GM19468 (cell line): ENCODE measurements around the gene ZNF543.
A peak's percentile ranks its signal among the peaks of the same experiment; 100 is the strongest.
"Not testable (repeated sequence)": the region's sequence is repeated elsewhere in the genome, so short reads cannot be mapped to it uniquely, and the experiment has no call there.

ENCODE experiments used
- ATAC-seq: cut with Tn5 transposase; IDR thresholded peaks from one replicate; pipeline ENCODE4 v1.9.1; 2021; ENCODE audit warnings: mild to moderate bottlenecking, moderate library complexity, moderate number of reproducible peaks; ENCODE audit not compliant: unreplicated experiment; ENCODE audit errors: extremely low read depth

ZNF543 gene

DNA sequence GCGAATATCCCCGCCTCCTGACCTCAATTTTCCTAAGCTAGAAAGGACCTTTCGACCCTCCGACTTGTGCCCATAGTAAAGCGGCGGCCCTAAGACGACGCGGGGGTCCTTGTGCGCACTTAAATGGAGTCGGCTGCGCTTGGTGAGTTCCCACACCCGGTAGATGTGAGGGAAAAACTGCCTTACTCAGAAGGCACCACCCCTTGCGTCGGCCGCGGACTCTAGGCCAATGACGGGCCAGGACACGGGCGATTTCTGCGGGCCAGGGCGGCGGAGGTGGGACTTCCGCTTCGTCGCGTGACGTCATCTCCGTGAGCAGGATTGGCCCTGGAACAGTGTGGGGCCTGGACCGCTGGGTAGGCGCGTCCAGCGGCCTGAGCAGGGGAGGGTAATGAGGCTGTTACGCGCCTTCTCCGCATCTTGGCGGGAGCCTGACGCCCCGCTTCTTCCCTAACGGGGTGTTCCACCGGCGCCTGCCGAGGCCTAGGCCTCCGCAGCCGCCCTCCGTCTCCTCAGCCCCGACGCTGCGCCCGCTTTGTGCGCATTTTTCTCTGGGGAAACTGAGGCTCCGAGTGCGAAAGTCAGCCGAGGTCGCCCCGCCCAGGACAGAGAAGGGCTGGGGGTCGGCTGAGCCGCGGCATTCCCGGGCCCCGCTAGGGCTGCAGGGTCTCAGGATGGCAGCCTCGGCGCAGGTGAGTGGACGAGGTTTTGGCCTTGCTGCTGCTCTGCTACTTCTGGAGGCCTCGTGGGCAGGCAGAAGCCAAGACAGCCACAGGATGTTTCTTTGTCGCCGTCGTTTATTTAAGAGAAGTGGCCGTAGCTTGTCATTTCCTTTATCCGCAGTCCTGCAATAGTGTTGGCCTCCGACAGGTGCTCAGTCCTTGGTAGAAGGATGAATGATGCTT lies at the start of gene ZNF543:
ZNF543 (plus strand) TSS at position 293 of the 905 bp plus-strand sequence; CDS start at position 675, 382 bp downstream.
- peak; percentile 88 for ATAC-seq

DNA sequence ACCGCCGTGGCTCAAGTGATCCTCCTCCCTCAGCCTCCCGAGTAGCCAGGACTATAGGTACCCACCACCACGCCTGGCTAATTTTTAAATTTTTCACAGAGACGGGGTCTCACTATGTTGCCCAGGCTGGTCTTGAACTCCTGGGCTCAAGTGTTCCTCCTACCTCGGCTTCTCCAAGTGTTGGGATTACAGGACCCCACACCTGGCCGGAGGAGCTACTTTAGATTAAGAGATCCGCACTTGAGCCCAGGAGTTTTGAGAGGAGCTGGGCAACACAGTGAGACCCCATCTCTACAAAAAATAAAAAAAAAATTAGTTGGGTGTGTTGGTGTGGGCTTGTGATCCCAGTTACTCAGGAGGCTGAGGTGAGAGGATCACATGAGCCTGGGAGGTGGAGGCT lies 49.0 kb upstream of the ZNF543 start:
- ATAC-seq, result no peak

DNA sequence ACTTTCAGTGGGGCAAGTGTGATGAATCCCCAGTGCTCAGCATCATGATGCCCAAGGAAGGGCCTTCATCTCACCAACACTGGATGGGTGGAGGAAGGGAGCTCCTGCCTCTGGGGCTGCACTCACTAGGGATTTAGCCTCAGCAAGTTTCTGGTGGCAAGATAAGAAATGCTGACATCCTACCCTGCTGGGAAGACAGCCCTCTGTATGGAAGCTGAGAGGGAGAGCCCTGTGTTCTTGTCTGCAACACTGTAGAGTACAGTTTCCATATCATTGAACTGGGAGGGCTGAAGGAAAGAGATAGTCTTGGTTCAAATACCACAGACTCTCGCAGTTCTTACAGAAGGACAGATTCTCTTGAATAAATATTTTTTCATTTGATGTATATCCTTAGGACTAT lies 47.3 kb upstream of the ZNF543 start:
- ATAC-seq, result no peak

DNA sequence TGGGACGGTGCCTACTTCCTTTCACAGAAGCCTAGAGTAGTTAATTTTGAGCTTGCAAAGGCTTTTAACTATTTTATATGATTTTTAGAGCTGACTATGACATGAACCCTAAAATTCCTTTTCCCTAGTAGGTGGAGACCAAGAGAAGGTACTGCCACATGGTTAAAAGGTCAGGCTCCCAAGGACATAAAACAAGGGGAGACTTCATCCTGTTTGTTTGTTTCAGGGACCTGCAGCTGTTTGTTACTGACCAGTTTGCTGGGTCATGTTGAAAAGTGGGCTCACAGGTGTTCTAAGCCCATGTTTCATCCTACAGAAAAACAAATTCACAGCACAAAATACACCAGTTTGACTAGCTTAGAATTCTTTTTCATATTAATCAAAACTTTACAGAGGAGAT lies 43.8 kb upstream of the ZNF543 start:
- ATAC-seq, result no peak

DNA sequence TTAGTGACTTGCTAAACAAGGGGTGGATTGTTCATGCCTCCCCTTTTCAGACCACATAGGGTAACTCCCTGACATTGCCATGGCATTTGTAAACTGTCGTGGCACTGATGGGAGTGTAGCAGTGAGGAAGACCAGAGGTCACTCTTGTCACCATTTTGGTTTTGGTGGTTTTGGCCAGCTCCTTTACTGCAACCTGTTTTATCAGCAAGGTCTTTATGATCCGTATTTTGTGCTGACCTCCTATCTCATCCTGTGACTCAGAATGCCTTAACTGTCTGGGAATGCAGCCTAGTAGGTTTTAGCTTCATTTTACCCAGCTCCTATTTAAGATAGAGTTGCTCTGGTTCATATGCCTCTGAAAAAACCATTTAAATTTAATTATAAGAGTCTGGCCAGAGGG lies 41.8 kb upstream of the ZNF543 start:
- not testable (repeated sequence) for ATAC-seq

DNA sequence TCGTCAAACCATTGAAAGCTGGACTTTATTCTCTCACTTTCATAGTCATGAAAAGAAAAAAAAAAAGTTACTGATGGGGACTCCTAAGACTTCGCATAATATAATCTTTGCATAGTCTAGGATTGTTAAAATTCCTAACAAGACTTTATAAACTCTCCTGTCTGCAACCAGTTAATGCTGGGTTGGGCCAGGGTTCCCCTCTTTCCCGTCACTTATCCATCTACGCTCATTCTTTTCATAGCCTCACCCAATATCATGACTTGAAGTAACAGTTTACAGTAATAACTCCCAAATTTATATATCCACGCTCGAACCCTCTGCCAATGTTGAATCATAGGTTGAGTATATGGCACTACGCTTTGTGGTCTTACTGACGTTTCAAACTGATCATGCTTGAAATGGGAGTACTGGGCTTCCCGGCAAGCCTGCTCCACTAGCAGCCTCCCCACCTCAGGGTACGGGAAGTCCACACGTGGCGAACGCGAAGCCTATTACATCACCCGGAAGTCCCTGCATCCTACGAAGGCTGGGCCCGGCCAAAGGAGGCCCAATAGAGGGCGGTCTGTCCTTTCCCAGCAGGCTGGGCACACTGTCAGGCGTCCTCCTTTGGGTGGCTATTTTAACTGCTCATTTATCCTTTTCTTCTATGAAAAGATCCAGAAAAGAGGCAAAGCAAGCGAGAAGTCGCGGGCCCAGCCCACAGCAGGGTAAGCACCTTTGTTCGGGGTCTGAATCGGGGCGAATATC lies 40.7 kb upstream of the ZNF543 start:
- ATAC-seq, result peak; percentile 73

DNA sequence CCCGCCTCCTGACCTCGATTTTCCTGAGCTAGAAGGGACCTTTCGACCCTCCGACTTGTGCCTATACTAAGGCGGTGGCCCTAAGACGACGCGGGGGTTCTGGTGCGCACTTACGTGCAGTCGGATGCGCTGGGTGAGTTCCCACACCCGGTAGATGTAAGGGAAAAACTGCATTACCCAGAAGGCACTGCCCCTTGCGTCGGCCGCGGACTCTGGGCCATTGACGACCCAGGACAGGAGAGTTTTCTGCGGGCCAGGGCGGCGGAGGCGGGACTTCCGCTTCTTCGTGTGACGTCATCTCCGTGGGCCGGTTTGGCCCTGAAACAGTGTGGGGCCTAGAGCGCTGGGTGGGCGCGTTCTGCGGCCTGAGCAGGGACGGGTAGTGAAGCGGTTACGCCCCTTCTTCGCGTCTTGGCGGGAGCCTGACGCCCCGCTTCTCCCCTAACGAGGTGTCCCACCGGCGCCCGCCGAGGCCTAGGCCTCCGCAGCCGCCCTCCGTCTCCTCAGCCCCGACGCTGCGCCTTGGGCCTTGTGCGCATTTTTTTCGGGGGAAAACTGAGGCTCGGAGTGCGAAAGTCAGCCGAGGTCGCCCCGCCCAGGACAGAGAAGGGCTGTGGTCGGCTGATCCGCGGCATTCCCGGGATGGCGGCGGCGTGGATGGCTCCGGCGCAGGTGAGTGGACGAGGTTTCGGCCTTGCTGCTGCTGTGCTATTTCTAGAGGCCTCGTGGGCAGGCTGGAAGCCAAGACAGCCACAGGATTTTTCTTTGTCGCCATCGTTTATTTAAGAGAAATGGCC lies 39.9 kb upstream of the ZNF543 start, which contains the start of gene ZNF460:
ZNF460 (plus strand) TSS at position 321 of the 797 bp plus-strand sequence; CDS start at position 643, 322 bp downstream.
- peak; percentile 65 for ATAC-seq

DNA sequence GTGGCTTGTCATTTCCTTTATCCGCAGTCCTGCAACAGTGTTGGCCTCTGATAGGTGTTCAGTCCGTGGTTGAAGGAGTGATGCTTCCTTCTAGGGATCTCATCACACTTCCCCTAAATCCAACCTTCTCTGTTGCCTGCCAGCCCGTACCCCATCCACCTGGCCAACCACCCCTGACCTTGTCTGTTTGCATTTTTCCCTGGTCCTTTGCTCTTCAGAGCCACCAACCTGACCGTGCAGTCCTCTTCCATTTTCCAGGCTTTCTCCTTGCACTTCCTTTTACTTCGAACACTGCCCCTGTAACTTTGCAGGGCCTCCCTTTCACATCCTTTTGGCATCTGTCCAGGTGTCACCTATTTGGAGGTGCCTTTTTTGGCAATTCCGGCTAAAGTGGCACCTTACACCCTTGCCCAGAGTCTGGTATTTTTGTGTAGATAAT lies 39.3 kb upstream of the ZNF543 start:
- ATAC-seq, result no peak

DNA sequence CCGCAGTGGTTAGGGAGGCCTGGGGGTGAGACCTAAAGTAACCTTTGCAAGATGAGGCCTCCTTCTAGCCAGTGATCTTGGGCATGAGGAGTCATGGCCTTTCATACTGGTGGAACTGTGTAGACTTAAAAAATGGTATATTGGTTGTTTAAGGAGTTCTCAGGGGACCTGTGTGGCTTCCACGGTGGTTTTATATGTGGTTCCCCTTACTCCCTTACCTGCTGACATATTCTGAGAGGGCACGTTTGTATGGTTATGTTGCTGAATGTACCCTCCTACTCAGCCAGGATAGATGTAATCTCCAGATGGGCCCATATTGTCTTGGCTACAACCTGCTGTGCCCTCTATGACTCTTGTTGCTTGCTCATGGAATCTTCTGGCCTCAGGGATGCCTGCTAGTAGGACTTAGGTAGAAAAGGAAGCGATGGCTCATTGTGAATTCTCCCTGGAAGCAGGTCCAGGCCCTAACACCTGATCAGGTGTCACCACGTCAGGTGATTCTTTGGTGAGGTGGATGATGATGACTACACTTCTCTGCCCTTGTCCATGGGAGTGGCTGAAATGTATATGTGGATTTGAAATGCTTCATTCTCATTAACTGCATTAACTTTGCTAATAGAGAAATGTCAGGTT lies 38.1 kb upstream of the ZNF543 start:
- no peak for ATAC-seq

DNA sequence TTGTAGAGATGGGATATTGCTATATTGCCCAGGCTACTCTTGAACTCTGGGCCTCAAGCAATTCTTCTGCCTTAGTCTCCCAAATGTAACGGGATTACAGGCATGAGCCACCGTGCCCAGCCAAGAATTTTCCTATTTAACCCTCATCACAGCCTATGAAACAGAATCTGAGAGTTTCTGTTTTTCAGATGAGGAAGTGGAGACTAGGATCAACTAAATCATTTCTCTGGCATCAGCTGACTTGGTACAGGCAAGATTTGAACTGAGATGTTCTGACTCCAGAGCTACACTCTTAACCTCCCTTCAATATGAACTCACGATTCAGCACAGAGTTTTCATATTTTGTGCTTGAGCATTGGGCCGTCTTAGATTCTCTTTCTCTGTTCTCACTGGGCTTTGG lies 31.9 kb upstream of the ZNF543 start:
- ATAC-seq, result no peak

DNA sequence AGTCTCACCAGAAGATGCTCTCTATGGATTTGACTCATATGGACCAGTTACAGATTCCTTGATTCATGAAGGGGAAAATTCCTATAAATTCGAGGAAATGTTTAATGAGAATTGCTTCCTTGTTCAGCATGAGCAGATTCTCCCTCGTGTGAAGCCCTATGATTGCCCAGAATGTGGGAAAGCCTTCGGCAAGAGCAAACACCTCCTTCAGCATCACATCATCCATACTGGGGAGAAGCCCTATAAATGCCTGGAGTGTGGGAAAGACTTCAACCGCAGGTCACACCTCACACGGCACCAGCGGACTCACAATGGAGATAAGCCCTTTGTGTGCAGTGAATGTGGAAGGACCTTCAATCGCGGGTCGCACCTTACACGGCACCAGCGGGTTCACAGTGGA lies 29.3 kb upstream of the ZNF543 start:
- ATAC-seq, result no peak

DNA sequence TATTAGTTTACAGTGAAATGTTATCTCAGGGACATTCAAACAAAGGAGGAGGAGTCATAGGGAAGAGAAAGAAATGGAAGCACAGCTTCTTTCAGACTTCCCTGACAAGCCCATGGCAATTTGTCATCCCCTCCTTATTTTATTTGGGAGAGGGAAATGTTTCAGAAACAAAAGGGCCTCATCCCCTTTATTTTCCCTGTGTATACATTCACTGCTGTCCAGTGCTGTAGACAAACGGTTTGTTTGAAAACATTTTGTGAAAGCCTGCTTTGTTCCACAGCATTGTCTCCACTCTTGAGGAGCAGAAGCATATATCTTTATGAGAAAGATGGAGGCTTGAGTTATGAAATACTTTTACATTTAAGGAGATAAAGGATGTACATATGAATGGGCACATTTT lies 27.7 kb upstream of the ZNF543 start:
- no peak for ATAC-seq

DNA sequence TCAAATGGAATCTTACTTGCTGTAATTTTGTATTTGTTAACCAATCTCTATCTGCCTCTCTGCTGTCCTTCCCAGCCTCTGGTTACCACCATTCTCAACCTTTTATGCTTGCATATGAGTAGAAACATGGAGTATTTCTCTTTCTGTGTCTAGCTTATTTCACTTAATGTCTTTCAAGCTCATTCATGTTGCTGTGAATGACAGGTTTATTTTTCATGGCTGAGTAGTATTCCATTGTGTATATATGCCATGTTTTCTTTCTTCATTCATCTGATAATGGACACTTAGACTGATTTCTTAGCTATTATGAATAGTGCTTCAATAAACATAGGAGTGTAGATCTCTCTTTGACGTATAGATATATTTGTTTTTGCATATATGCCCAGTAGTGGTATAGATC lies 26.6 kb upstream of the ZNF543 start:
- no peak for ATAC-seq

DNA sequence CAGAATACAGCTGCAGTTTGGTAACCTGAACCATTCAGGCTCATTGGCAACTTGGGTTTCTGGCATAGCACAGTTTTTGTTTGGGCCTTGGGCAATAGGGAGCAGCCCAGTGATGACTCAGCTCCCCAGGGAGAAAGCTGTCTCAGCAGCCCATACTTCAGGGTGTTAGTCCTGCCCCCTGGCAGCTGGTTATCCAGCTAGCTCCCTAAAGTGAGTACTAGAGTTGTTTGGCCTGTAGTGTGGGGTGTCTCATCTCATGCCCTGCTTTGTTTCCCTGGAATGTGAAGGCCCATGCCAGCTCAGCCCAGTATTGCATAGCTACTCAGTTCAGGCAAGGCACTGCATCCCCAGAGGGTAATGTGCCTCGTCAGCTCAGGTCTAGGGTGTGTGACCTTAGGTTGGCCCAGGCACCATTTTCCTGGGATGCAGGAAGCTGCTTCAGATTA lies 18.2 kb upstream of the ZNF543 start:
- ATAC-seq, result no peak

DNA sequence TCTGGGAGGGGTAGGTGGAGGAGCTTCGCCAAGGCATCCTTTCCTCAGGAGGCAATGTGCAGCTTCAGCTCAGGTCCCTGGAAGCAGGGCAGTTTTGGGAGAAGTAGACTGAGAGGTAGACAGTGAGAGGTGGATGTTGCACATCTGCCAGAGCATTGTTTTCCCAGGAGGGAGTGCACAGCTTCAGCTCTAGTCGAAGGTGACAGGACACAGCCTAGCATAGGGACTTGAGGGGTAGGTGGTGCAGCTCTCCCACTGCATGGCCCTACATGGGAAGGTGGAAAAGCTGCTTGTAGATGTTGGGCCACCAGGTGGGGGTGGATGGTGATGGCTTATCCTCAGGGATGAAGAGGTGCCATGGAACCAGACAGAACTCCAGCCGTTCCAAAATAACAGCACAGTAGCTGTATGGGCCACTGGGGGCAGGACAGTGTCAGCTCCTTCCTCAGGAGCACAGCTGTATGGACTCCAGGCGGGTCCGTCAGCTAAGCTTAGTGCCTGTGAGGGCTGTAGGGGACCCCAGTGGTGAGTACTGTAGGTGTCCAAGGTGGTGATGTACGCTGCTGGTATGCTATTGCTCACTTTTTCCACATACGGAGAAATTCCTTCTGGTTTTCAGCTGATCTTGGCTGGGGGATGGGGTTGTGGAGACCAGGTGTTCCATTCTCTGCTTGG lies 17.4 kb upstream of the ZNF543 start:
- no peak for ATAC-seq

DNA sequence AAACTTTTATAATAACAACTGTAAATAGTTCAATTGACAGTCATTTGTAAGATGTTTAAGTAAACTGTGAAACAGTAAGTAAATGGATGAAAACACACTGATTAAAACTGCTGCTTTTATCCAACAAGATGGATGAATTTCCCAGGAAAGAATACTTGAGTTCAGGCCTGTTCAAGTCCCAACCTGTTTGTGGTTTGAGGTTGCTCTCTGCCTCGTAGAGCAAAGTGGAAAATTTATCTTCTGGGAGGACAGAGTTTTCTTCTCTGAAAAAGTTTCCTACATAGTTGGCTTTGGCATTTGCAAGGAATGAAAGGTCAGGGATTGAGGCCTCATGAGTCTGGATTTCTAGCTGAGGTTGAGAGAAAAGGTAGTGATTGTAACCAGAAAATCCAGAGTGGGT lies 15.2 kb upstream of the ZNF543 start:
- no peak for ATAC-seq

DNA sequence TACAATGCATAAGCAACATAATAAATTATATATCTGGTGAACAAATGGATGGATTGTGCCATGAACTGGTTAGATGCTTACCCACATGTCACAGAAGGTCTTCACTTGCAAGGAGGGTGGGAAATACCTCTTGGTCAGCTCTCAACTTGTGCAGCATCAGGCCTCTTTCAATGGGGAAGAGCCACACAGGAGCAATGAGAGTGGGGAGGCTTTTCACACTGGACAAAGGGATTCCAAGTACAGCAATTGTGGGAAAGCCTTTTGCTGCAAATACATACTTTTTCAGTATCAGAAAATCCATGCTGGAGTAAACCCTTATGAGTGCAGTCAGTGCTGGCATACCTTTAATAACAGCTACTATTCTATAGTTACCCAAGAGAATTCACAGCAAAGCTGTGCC lies 11.8 kb upstream of the ZNF543 start:
- no peak for ATAC-seq

DNA sequence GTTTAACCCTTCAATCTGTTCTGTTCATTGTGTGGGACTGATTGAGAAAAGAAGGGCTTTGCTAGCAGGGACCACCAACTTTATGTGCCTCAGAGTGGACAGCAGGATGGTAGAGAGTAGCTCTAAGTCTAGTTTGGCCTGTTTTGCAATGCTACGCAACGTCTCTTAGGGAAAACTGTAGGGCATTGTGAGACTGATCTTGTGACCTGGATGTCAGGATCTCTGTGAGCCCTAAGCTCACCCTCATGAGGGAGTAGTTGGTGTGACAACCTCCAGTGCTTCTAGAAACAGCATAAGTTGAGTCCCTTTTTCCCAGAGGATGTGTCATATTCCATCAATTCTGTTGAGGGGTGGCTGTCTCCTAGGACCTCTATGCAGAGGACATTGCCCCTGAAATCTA lies 9.5 kb upstream of the ZNF543 start:
- ATAC-seq, result no peak

DNA sequence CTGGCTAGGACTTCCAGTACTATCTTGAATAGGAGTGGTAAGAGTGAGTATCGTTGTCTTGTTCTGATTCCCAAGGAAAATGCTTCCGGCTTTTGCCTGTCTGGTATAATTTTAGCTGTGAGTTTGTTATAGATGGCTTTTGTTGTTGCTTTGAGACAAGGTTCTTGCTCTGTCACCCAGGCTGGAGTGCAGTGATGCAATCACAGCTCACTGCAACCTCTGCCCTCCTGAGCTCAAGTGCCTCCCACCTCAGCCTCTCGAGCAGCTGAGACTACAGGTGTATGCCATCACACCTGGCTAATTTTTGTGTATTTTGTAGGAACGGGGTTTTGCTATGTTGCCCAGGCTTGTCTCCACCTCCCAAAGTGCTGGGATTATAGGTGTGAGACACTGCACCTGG lies 6.1 kb upstream of the ZNF543 start:
- no peak for ATAC-seq
